HG02870 (cell line): ENCODE measurements around the gene RCAN2.
A peak's percentile ranks its signal among the peaks of the same experiment; 100 is the strongest.

ENCODE experiments used
- ATAC-seq: cut with Tn5 transposase; IDR thresholded peaks from one replicate; pipeline ENCODE4 v1.9.1; 2021; ENCODE audit warnings: mild to moderate bottlenecking, moderate library complexity; ENCODE audit not compliant: unreplicated experiment

RCAN2 gene

DNA sequence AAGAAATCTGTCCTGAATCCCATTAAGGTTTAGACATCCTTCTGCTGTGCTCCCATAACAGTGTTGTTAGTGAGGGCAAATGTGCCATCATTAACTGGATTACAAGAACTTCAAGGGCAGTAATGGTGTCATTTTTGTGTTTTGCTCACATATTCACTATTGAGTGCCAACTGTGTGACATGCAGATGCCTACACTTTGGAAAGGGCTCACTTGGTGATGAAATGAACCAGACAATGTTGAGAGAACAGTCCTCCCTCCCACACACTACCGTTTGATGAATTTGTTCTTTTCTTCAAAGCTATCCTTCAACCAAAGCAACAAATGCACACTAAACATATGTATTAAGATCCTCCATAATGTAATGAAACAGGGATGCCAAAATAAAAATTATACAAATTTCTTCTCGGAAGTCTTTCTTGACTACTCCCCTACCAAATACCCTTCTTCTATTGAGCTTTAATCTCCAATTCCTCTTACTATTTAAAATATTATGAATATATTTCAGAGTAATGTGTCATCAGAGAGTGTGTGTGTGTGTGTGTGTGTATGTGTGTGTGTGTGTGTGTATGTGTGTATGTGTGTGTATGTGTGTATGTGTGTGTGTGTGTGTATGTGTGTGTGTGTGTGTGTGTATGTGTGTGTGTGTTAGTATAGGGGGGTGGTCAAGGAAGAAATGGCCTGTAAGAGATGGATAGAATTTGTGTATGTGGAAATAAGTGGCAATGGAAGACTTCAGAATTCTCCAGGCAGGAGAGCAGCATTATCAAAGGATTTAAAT, 228.1 kb downstream of the RCAN2 start:
- ATAC-seq = no peak

GRCh38 chr6:46258249-46258648, 233.0 kb downstream of the RCAN2 start:
- no peak for ATAC-seq

GRCh38 chr6:46255528-46255927, 235.7 kb downstream of the RCAN2 start:
- ATAC-seq = no peak

DNA sequence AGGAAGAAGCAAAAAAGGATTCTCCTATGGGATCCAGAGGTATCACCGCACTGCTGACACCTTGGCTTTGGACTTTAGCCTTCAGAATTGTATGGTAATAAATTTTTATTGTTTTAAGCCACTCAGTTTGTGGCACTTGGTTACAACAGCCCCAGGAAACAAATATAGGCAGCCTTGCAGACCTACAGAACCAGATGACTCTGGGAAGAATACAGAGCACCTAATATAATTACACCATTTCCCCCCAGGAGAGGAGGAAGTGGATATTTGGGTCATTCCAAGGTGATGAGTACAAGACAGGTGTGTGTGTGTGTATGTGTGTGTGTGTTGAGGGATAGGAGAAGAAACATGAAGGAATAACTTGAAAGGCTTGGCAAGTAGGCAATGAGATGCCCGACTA, 236.3 kb downstream of the RCAN2 start:
- no peak for ATAC-seq

- ATAC-seq = no peak
Measured at GRCh38 chr6:46254331-46254730, 236.9 kb downstream of the RCAN2 start.

DNA sequence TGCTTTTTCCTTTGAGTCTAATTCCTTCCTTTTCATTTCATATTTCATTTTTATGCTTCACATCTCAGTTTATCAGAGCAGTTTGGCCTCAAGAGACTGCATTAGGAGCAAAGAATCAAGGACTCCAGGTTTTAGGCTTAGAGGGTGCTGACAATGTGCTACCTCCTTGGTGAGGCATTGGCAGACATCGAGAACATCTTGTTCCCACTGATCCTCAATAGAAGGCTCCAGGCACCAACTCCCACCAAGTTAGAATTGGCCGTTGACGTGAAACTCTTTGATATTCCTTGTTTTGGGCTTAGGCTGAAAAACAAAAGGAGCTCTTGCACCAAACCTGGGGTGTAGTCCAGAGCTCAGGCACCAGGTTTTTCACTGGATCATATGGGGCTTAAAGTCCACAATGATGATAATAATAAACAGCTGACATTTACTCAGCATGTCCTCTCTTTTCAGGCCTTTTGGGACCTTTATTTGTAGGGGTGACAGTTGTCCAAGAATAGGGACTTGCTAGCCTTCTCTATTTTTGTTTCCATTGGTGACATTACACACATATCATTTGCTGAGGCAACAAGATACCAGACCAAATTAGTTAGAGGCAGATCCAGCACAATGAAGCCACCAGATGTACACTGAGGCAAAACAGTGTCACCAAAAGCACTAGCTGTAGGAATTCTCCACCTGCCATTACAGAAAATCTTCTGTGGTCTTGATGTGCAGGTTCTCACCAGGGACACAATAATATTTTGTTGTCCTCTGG, 239.5 kb downstream of the RCAN2 start:
- no peak for ATAC-seq

DNA sequence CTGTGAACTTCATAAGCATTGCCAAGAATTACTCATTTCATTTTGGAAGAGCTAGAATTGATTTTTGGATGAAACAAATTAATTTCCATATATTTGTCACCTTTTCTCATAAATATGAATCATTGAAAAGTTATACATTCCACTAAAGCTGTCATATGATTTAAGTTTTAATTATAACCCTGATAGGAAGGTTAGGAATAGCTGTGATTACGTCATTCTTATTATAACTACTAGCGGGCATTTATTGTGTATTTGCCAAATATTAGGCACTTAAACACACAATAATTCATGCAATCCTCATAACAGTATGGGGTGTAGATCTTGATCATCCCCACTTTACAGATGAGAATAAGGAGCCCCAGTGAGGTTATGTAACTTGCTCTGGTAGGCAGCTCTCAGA, 243.1 kb downstream of the RCAN2 start:
- no peak for ATAC-seq

DNA sequence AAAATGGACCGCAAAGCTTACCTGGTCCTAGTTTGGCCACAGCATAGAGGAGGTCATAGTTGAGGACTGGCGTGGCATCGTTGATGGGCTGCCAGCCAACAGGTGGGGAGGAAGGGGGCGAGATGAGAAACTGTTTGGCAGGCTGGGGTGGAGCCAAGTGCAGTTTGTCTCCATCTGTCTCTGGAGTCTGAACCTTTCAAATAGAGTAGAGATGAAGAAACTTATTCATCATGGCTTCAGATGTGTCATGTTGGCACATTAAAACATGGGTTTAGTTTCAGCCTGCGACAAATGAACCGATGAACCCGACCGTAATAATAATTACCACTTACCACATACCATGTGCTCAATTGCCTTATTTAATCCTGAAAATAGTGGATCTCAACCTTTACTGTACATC, 244.5 kb downstream of the RCAN2 start:
- ATAC-seq = no peak

- no peak for ATAC-seq
Measured at GRCh38 chr6:46246081-46246480, 245.2 kb downstream of the RCAN2 start.

DNA sequence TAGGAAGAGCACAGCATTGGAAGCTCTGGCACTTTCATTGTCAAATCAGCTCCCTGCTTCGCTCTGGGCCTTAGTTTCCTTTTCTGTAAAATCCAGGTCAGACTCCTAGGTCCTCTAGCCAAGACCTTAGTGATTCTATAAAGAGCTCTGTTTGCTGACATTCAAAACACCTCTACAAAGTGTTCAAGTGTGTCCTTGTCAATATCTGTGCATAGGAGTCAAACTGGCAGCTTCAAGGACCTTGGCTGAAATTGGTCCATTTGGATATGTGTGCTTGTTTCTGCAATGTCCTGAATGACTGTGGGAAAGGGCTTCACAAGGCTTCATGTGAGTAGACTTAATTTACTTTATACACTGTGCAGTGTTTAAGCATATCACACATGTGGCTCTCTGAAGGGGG, 246.6 kb downstream of the RCAN2 start:
- ATAC-seq = no peak

- no peak for ATAC-seq
Measured at GRCh38 chr6:46243754-46244153, 247.5 kb downstream of the RCAN2 start.

DNA sequence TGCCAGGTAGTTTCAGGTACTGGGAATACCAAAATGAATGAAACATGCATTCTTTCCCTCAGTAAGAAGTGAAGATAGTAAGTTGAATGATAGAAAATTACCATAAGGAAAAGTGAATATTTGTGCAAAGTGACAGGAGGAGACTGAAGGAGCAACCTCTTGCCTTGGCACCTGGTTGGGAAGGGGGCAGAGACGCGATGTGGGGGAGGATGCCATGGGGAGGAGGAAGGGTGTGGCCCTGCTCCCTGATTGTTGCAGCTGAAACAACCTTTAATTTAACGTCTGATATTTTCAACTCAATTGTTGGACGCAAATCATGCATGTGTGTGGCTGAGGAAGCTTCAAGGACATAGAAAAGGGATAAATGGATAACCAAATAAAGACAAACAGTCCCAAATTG, 248.3 kb downstream of the RCAN2 start:
- ATAC-seq = no peak

GRCh38 chr6:46240866-46241565, 250.2 kb downstream of the RCAN2 start:
- no peak for ATAC-seq

DNA sequence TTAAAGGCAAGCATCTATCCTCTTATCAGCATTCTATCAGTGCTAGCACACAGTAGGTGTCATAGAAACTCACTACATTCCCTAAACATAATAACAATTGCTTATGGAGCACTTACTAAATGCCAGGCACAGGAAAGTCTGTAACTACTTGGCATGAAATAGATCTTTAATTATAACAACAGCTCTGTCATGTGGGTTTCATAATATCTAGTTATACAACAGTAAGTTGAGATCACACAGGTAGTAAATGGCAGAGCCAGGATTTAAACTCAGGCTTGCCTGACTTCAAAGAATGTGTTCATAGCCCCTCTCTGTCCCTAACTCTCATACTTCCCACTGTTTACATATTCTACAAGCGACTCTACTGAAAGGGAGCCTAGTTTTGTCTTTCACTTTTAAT, 254.5 kb downstream of the RCAN2 start:
- no peak for ATAC-seq

- ATAC-seq = no peak
Measured at GRCh38 chr6:46235242-46235641, 256.0 kb downstream of the RCAN2 start.

DNA sequence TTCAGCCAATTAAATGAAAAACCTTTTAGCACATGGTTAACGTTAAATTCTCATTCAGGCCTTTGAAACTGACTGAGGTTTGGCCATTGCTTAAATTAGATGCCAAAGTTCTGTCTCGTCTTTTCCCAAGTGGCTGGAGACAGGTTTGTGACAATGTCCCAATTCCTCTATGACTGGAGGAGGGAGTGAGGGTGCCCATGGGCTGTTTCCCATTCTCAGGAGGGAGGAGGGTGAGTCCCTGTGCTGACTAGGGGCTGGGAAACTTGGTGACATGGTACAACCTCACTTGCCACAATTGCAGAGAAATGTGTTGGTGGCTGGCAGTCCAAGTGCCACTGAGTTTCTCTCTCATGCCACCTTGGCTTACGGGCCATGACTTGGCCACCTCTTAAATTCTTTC, 256.5 kb downstream of the RCAN2 start:
- no peak for ATAC-seq

GRCh38 chr6:46234156-46234556, 257.1 kb downstream of the RCAN2 start:
- no peak for ATAC-seq

DNA sequence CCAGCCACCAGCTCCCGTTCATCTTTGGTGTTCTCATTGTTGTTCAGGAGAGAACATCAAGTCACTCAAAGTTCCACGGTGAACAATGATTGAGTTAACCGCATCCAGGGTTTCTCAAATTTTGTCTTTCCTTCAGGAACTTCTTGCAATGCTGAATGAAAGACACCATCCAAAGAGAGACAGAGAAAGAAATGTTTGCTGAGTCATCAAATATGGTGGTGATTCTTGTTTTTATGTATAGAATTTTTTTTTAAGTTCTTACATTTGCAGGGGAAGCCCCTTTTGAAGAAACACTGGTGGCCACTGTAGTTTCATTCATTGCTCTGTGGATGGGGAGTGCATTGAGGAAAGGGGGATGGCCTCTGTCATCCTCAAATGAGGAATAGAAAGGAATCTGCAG, 258.1 kb downstream of the RCAN2 start:
- ATAC-seq = no peak

- ATAC-seq = no peak
Measured at GRCh38 chr6:46222286-46222685, 269.0 kb downstream of the RCAN2 start.

- ATAC-seq = peak; percentile 47
Measured at GRCh38 chr6:46221222-46221793, 269.9 kb downstream of the RCAN2 start.
